GM10248 (cell line): ENCODE data around the gene MICAL3.
"Not testable (repeated sequence)": the region's sequence is repeated elsewhere in the genome, so short reads cannot be mapped to it uniquely, and the experiment has no call there.

ENCODE experiments used
- CTCF ChIA-PET: fragments of 300-600 bp; sonication (Branson Sonifier 250); formaldehyde crosslinking; extraction: SDS; loops from one replicate; lab custom pipeline; 2021; ENCODE audit warnings: antibody characterized with exemption; lab: Yijun Ruan, JAX
- POLR2A ChIA-PET: fragments of 350-650 bp; sonication (Branson Sonifier 250); formaldehyde crosslinking; extraction: SDS; loops from one replicate; lab custom pipeline; 2020; ENCODE audit warnings: antibody characterized with exemption; lab: Yijun Ruan, JAX
- DNase-seq: peaks from one replicate; pipeline ENCODE4 v3.0.0; 2012; ENCODE audit errors: extremely low spot score
- TF ChIP-seq, protein P1 (sequence below): IDR thresholded peaks from 2 replicates; pipeline ENCODE4 v1.5.1; 2012; ENCODE audit warnings: mild to moderate bottlenecking, low read depth; ENCODE audit errors: extremely low read depth, missing control alignments, control extremely low read depth

MICAL3 gene

DNA sequence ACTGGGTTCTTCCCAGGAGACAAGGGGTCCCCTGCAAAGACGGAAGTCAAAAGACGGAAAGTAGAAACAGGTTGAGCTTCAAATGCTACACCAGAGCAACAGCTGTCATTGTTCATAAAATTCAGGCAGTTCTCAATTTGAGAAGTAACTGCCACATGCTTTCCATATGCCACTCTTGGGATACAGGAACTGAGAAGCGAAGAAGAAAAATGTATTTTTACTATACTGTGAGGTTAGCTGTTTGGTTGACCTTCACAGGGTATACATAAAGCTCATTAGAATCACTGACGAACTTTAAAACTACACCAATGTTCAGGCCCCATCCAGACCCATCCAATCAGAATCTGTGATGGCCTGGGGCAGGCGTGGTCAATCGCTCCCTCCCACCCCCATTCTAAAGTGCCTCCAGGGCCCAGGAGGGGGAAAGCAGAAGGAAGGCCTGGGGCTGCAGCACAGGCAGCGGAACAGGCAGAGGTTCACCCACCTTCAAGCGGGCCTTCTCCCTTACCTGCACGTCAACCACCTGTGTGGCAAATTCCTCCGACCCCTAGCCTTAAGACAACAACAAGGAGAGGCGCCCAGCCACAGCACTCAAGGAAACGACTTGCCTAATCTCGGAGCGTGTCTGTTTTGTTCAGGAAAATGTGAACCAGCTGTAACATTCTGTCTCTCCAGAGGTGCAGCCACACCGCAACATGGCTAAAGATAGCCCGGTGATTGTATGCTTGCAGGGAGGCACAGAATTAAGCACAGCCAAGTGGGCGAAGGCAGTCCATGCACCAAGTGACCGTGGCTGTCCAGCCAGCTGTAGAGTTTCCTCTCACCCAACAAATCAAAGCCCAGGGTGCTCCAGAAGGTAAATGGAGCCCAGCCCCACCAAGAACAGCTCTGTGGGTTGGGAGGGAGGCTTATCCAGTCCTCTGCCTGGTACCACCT lies 82.6 kb downstream of the MICAL3 start:
- TF ChIP-seq, protein P1, sequence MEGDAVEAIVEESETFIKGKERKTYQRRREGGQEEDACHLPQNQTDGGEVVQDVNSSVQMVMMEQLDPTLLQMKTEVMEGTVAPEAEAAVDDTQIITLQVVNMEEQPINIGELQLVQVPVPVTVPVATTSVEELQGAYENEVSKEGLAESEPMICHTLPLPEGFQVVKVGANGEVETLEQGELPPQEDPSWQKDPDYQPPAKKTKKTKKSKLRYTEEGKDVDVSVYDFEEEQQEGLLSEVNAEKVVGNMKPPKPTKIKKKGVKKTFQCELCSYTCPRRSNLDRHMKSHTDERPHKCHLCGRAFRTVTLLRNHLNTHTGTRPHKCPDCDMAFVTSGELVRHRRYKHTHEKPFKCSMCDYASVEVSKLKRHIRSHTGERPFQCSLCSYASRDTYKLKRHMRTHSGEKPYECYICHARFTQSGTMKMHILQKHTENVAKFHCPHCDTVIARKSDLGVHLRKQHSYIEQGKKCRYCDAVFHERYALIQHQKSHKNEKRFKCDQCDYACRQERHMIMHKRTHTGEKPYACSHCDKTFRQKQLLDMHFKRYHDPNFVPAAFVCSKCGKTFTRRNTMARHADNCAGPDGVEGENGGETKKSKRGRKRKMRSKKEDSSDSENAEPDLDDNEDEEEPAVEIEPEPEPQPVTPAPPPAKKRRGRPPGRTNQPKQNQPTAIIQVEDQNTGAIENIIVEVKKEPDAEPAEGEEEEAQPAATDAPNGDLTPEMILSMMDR = no peak
- no peak for DNase-seq
- ChIA-PET POLR2A (no interaction called here), CTCF (interaction anchor here (1.1 to 2.8 kb wide), 9 partner anchors 10 to 134 kb away, joined by 3 to 8 read pairs (median 4); partner anchors contain the start of gene MICAL3)

DNA sequence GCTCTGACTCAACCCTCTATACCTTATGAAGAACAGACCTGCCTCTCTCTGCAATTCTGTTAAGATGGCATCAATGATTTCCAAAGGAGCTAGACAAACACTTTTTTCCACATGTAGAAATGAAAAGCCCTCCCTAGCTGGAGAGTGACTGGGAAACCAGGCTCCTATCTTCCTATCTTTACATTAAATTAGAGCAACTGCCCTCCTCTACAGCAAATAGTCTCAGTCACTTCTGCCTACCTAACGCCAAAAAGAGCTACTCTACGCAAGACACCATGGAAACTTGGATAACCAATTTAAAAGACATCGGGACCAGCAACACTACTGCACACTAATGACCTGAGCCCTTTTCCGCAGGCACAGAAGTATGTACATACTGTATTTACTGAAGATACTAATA lies 84.8 kb downstream of the MICAL3 start:
- TF ChIP-seq, protein P1 = no peak
- DNase-seq = no peak
- CTCF ChIA-PET = interaction anchor here (1.1 to 2.2 kb wide), 3 partner anchors 8 to 126 kb away, joined by 4 to 12 read pairs (median 4); no protein-coding TSS in a partner anchor
- POLR2A ChIA-PET = no interaction called here

DNA sequence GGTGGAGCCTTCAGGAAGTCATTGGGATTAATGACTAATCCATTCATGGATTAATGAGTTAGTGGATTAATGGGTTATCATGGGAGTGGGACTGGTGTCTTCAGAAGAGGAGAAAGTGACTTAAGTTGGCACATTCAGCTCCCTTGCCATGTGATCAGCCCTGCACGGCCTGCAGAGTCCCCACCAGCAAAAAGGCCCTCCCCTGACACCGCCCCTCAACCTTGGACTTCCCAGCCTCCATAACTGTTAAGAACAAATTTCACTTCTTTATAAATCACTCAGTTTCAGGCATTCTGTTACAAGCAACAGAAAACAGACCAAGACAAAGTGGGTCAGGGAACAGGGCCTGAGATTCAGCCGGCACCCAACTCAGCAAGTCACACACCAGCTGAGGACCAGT lies 85.3 kb downstream of the MICAL3 start:
- TF ChIP-seq, protein P1 = no peak
- POLR2A ChIA-PET = no interaction called here
- no peak for DNase-seq
- CTCF ChIA-PET = interaction anchor here (1.0 to 2.2 kb wide), 4 partner anchors 9 to 138 kb away, joined by 3 to 12 read pairs (median 6); no protein-coding TSS in a partner anchor

DNA sequence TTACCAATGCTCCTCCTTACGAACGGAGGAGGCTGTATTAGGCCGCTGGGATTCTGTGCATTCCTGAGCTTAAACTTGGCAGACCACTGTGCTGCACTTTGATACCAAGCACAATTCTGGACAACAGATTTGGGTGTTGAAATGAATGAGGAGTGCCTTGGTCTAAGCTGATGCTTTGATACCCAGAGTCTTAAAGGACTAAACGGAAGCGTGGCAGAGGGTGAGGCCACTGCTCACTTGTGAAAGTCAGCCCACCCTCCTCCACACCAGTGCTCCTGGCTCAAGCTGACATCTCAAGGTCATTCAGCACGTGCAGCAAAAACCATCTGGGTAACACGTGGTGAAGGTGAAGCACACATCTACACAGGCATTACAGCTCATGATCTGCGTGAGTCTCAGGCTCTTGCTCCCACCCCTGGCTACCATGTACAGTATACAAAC lies 85.9 kb downstream of the MICAL3 start:
- CTCF ChIA-PET = interaction anchor here (1.0 to 2.2 kb wide), 4 partner anchors 9 to 138 kb away, joined by 3 to 12 read pairs (median 6); no protein-coding TSS in a partner anchor
- TF ChIP-seq, protein P1 = no peak
- no peak for DNase-seq
- POLR2A ChIA-PET = no interaction called here

DNA sequence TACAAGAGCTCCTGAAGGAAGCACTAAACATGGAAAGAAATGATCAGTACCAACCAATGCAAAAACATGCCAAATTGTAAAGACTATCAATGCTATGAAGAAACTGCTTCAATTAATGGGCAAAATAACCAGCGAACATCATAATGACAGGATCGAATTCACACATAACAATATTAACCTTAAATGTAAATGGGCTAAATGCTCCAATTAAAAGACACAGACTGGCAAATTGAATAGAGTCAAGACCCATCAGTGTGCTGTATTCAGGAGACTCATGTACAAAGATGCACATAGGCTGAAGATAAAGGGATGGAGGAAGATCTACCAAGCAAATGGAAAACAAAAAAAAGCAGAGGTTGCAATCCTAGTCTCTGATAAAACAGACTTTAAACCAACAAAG lies 91.9 kb downstream of the MICAL3 start:
- CTCF ChIA-PET = interaction anchor here (1.1 to 2.7 kb wide), 2 partner anchors 9 to 21 kb away, joined by 3 to 8 read pairs; no protein-coding TSS in a partner anchor
- POLR2A ChIA-PET, DNase-seq: not testable (repeated sequence)

DNA sequence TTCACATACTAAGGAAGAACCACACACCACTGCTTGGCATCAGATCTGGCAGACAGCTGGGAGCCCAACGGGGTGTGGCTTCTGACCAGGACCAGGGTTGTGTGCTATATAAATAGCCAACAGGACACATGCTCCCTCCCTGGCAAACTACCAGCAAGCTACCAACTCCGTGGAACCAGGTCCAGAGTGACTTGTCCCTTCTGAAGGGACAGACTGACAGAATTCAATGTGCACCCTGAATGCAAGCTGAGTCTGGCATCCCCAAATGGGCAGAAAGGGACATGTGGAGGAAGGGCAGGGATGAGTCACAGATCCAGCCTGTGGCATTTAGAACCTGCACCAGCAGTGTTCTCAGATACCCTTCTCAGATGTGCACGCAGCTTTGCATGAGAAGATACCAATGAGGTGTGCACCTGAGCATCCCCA lies 92.9 kb downstream of the MICAL3 start:
- TF ChIP-seq, protein P1 = no peak
- ChIA-PET POLR2A (no interaction called here), CTCF (interaction anchor here (1.2 to 2.7 kb wide), 6 partner anchors 8 to 145 kb away, joined by 3 to 8 read pairs (median 3); no protein-coding TSS in a partner anchor)
- DNase-seq = no peak
